ENCODE measurements around the gene MRS2. TPM values are rescaled to one million over a fixed set of nuclear protein-coding genes. Genes with fewer than 3 reads are reported as not detected.
"Not testable (repeated sequence)": the region's sequence is repeated elsewhere in the genome, so short reads cannot be mapped to it uniquely, and the experiment has no call there.

MRS2 gene
- total RNA-seq, 2 donors from 2014 or later = 7.9 to 8.0 TPM

DNA sequence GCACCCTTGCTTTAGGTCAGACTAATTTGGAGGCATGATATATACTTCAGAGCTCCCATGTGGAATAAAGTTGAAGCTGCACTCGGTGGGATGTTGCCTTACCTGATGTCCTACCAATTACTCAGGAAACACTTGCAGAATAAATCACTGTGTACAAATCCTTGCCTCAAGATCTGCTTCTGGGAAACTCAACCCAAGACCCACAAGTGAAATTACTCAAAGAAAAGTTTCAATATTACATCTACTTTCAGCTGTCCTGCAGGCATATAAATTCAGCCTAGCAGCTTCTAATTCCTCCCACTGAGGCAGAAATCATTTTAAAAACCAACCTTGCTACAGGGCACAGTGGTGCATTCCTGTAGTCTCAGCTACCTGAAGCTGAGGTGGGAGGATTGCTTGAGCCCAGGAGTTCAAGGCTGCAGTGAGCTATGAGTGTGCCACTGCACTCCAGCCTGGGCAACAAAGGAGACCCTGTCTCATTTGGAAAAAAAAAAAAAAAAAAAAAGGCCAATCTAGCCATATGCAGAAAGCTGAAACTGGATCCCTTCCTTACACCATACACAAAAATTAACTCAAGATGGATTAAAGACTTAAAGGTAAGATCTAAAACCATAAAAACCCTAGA lies 24.2 kb upstream of the MRS2 start:
- H3K27ac Mint-ChIP-seq = no peak overlapping the region
- H3K4me3 Mint-ChIP-seq = no peak overlapping the region
- no peaks in the 10 kb centered on the region for H3K4me1 Mint-ChIP-seq
- ATAC-seq (no peak), DNase-seq (no peak)
- H3K9me3 ChIP-seq (ENCODE audit: control insufficient read depth, low read length, poor library complexity, severe bottlenecking) = no peaks in the 10 kb centered on the region
- peaks cover 31% of the 10 kb centered on the region for H3K27me3 Mint-ChIP-seq
- H3K36me3 Mint-ChIP-seq (ENCODE audit: low read depth) = peaks cover 4% of the 10 kb centered on the region

DNA sequence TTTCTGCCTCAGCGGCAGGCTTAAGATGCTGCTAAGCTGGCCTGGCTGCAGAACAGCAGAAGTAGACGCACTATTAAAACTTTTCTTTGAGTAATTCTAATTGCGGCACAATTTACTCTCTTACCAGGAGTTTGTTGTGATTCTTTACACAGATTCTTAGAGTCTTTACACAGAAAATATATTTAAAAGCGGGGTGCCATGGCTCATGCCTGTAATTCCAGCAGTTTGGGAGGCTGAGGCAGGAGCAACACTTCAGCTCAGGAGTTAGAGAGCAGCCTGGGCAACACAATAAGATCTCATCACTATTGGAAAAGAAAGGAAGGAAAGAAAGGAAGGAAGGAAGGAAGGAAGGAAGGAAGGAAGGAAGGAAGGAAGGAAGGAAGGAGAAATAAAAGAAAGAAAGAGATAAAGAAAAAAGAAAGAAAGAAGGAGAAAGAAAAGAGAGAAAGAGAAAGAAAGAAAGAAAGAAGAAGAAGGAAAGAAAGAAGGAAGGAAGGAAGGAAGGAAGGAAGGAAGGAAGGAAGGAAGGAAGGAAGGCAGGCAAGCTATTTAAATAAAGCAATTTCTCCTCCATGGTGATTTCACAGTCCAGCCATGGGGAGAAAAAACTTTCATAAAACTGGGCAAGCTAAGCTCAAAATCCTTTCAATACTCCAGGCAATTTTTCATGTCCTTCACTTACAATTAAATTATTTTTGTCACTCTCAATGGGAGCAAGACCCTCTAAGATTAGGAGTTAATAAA lies 21.1 kb upstream of the MRS2 start:
- Mint-ChIP-seq H3K27ac (no peak overlapping the region), H3K4me3 (no peak overlapping the region), H3K4me1 (no peaks in the 10 kb centered on the region), H3K36me3 (ENCODE audit: low read depth) (no peaks in the 10 kb centered on the region), H3K27me3 (peaks cover 16% of the 10 kb centered on the region)
- H3K9me3 ChIP-seq (ENCODE audit: control insufficient read depth, low read length, poor library complexity, severe bottlenecking) = no peaks in the 10 kb centered on the region
- no peak for ATAC-seq
- DNase-seq = no peak

DNA sequence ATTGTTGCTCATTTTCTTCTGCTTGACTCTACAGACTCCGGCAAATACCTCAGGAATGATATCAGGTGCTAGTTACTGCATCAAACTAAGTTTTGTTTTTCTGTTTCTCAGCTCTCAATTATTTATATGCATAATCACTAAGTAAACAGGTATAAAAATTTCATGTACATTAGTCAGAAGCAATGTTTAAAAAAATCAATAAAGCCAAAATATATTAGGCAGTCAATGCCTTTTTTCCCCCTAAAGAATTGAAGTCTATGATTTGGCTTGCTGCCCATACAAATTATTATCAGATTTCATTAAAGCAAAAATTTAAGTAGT lies 20.6 kb upstream of the MRS2 start:
- no peak overlapping the region for H3K4me3 Mint-ChIP-seq
- no peaks in the 10 kb centered on the region for H3K9me3 ChIP-seq (ENCODE audit: control insufficient read depth, low read length, poor library complexity, severe bottlenecking)
- H3K36me3 Mint-ChIP-seq (ENCODE audit: low read depth) = no peaks in the 10 kb centered on the region
- no peak overlapping the region for H3K27ac Mint-ChIP-seq
- DNase-seq = no peak
- H3K27me3 Mint-ChIP-seq = peaks cover 14% of the 10 kb centered on the region
- ATAC-seq = no peak
- no peaks in the 10 kb centered on the region for H3K4me1 Mint-ChIP-seq

DNA sequence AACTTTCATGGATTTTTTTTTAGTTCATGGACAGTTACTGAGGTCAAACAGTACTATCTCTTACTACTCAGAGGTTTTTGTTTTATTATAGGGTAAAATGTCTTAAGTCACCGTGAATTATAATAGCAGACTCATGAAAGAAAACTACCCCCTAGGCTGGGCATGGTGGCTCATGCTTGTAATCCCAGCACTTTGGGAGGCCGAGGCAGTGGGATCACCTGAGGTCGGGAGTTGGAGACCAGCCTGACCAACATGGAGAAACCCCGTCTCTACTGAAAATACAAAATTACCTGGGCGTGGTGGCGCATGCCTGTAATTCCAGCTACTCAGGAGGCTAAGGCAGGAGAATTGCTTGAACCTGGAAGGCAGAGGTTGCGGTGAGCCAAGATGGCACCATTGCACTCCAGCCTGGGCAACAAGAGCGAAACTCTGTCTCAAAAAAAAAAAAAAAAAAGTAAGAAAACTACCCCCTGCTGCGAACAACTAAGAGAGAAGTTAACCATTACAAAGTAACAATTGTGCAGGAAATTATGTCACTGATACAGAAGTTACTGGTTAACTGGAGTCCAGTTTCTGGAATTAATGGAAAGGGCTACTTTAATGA lies 19.7 kb upstream of the MRS2 start:
- not testable (repeated sequence) for H3K4me3 Mint-ChIP-seq; ATAC-seq; H3K9me3 ChIP-seq (ENCODE audit: control insufficient read depth, low read length, poor library complexity, severe bottlenecking); H3K36me3 Mint-ChIP-seq (ENCODE audit: low read depth); DNase-seq; H3K27ac Mint-ChIP-seq; H3K4me1 Mint-ChIP-seq
- peaks cover 17% of the 10 kb centered on the region for H3K27me3 Mint-ChIP-seq

DNA sequence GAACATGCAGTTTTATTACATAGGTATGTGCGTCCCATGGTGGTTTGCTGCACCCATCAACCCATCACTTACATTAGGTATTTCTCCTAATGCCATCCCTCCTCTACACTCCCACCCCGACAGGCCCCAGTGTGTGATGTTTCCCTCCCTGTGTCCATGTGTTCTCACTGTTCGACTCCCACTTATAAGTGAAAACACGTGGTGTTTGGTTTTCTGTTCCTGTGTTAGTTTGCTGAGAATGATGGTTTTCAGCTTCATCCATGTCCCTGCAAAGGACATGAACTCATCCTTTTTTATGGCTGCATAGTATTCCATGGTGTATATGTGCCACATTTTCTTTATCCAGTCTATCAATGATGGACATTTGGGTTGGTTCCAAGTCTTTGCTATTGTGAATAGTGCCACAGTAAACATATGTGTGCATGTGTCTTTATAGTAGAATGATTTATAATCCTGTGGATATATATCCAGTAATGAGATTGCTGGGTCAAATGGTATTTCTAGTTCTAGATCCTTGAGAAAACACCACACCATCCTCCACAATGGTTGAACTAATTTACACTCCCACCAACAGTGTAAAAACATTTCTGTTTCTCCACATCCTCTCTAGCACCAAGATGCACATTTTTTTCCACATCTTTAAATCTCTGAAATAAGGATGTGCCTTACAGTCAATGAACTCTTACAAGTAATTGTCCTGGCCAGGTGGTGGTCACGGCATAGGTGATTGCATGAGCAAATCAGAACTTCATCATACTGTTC lies 18.2 kb upstream of the MRS2 start:
- H3K9me3 ChIP-seq (ENCODE audit: control insufficient read depth, low read length, poor library complexity, severe bottlenecking); H3K27ac Mint-ChIP-seq; H3K4me1 Mint-ChIP-seq; H3K4me3 Mint-ChIP-seq; DNase-seq; ATAC-seq; H3K36me3 Mint-ChIP-seq (ENCODE audit: low read depth): not testable (repeated sequence)
- H3K27me3 Mint-ChIP-seq = peaks cover 17% of the 10 kb centered on the region

DNA sequence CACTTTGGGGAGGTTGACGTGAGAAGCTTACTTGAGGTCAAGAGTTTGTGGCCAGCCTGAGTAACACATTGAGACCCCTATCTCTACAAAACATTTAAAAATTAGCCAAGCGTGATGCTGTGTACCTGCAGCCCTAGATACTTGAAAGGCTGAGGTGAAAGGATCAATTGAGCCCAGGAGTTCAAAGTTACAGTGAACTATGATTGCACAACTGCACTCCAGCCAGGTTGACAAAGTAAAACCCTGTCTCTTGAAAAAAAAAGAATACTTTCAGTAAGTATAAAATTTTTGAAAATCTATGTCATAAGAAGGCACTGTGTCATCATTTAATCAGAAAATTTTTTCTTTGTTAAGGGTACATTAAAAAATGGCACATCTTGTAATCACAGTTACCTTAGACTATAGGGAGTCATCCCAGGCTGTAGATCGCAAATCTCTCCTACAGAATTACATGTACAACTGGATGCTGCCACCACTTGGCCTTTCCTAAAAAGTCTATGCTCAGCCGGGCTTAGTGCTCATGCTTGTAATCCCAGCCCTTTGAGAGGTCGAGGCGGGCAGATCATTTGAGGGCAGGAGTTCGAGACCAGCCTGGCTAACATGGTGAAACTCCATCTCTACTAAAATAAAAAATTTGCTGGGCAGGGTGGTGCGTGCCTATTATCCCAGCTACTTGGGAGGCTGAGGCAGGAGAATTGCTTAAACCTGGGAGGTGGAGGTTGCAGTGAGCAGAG lies 17.0 kb upstream of the MRS2 start:
- ATAC-seq = no peak
- Mint-ChIP-seq H3K27me3 (peaks cover 17% of the 10 kb centered on the region), H3K27ac (no peak overlapping the region), H3K4me1 (peaks cover 2% of the 10 kb centered on the region), H3K4me3 (no peak overlapping the region), H3K36me3 (ENCODE audit: low read depth) (peaks cover 2% of the 10 kb centered on the region)
- no peak for DNase-seq
- H3K9me3 ChIP-seq (ENCODE audit: control insufficient read depth, low read length, poor library complexity, severe bottlenecking) = no peaks in the 10 kb centered on the region

DNA sequence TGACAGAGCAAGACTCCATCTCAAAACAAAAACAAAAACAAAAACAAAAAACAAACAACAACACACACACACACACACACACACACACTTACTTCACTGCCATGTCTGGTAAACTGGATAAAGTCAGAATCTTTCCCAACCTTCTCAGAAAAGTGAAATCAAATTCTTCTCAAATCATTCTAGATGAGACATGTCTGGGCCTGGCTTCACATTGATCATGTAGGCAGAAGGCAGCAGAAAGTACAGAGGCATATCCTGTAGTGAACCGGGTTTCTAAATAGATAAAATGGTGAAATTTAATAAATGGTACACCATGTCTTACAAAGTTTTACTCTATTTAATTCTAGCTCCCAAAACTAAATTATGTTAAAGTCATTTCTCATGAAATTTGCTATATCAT lies 14.9 kb upstream of the MRS2 start:
- Mint-ChIP-seq H3K4me1 (peaks cover 2% of the 10 kb centered on the region), H3K36me3 (ENCODE audit: low read depth) (peaks cover 2% of the 10 kb centered on the region), H3K27me3 (peaks cover 17% of the 10 kb centered on the region), H3K4me3 (no peak overlapping the region), H3K27ac (no peak overlapping the region)
- no peaks in the 10 kb centered on the region for H3K9me3 ChIP-seq (ENCODE audit: control insufficient read depth, low read length, poor library complexity, severe bottlenecking)
- ATAC-seq (no peak), DNase-seq (no peak)

DNA sequence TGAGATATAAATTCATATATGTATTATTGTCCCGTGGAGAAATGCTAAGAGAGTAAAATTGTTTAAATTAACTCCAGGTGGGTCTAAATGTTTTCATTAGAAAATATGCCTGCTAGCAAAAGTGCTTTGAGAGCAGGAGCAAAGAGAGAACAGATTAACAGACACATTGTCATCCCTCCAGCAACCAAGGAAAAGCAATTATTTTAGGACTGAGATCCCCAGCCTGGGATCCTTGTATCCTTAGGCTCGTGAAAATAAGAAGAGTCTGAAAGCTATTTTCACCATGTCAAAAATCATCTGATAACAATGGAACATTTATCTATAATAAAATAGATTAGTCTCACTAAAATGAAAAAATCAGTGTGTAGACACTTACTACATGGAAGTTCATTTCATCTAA lies 11.5 kb upstream of the MRS2 start:
- DNase-seq = no peak

DNA sequence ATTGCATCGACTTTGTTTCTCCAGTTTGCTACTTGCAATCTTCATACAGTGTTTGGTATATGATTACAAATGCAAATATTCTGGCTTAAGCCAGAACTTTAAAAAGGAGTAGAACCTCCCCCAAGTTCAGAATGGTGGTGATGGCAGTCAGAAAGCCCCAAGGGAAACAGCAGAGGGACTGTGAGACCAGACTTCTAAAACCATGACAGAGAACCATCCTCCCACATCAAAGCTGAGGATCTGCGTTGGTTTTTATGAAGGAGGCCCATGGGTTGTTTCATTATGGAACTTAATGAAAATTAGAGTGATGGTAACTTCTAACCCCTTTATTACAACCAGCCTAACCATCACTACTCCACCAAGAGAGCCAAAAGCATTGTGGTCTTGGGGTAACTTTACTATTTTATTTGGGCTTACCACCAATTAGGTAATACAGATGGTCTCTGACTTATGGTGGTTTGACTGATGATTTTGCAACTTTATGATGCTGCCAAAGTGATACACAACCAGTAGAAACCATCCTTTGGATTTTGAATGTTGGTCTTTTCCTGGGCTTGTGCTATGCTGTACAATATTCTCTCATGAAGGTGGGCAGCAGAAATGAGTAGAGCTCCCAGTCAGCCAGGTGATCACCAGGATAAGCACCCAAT lies 10.9 kb upstream of the MRS2 start:
- peaks cover 2% of the 10 kb centered on the region for H3K36me3 Mint-ChIP-seq (ENCODE audit: low read depth)
- H3K27me3 Mint-ChIP-seq = peaks cover 14% of the 10 kb centered on the region
- H3K9me3 ChIP-seq (ENCODE audit: control insufficient read depth, low read length, poor library complexity, severe bottlenecking) = peaks cover 3% of the 10 kb centered on the region
- H3K4me1 Mint-ChIP-seq = peaks cover 2% of the 10 kb centered on the region
- ATAC-seq (no peak), DNase-seq (no peak)
- no peak overlapping the region for H3K4me3 Mint-ChIP-seq
- H3K27ac Mint-ChIP-seq = no peak overlapping the region

More for the DNA sequence above, 11.5 kb upstream of the MRS2 start:
- Mint-ChIP-seq H3K4me1 (peaks cover 2% of the 10 kb centered on the region), H3K27me3 (peaks cover 17% of the 10 kb centered on the region), H3K36me3 (ENCODE audit: low read depth) (peaks cover 2% of the 10 kb centered on the region), H3K4me3 (no peak overlapping the region), H3K27ac (no peak overlapping the region)
- ATAC-seq = no peak
- H3K9me3 ChIP-seq (ENCODE audit: control insufficient read depth, low read length, poor library complexity, severe bottlenecking) = no peaks in the 10 kb centered on the region

DNA sequence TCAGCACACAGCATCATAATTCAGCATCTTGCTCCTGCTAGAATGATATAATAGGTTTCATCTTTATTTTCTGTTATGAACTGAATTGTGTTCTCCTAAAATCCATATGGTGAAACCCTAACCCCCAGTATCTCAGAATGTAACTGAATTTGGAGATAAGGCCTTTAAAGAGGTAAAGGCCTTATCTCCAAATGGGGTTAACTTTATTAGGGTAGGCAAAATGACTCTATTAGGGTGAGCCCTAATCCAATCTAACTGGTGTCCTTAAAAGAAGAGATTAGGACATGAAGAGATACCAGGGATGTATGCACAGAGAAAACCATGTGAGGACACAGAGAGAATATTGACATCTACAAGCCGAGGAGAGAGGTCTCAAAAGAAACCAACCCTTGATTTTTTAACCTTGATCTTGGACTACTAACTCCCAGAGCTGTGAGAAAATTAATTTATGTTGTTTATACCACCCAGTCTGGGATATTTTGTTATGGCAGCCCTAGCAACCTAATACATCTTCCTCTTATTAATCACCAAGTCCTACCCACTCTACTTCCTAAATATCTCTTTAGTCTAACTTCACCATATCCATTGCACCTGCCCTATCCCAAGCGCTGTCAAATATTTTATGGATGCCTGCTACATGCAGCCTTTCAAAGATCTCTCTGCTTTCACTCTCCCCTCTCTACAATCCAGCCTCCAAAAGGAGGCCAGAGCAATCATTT lies 8.5 kb upstream of the MRS2 start:
- DNase-seq (no peak), ATAC-seq (no peak)
- Mint-ChIP-seq H3K4me3 (no peak overlapping the region), H3K4me1 (no peaks in the 10 kb centered on the region), H3K27ac (no peak overlapping the region), H3K36me3 (ENCODE audit: low read depth) (no peaks in the 10 kb centered on the region), H3K27me3 (peaks cover 25% of the 10 kb centered on the region)
- H3K9me3 ChIP-seq (ENCODE audit: control insufficient read depth, low read length, poor library complexity, severe bottlenecking) = peaks cover 3% of the 10 kb centered on the region

DNA sequence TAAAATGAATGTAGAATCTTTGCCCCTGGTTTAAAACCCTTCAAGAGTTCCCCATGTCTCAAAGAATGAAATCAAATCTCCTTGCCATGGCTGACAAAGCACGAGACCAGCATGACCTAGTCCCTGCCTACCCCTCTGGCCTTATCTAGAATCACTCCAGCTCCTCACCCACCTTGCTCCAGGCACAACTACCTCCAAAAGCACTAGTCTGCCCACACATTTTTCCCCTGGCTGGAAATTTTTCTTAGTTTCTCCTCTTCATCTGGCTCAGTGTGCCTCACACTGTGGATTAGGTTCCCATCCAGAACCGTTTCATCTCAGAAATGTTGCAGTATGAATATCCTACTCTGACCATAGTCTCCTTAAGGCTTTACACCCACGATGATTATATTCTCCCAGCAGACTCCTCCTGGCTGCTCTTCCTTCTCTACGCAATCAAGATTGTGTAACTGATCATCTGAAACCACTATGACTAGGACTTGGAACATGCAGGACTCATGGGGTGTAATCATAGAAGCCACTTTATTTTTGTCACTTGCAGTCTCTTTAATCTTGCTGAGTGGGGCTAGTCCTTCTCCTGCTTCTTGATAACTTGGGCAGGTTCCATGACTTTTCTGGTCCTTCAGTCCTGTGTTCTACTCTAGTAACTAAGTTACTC lies 7.8 kb upstream of the MRS2 start:
- no peak for ATAC-seq
- Mint-ChIP-seq H3K36me3 (ENCODE audit: low read depth) (no peaks in the 10 kb centered on the region), H3K27me3 (peaks cover 32% of the 10 kb centered on the region), H3K4me1 (no peaks in the 10 kb centered on the region), H3K27ac (no peak overlapping the region), H3K4me3 (no peak overlapping the region)
- no peak for DNase-seq
- H3K9me3 ChIP-seq (ENCODE audit: control insufficient read depth, low read length, poor library complexity, severe bottlenecking) = peaks cover 3% of the 10 kb centered on the region

DNA sequence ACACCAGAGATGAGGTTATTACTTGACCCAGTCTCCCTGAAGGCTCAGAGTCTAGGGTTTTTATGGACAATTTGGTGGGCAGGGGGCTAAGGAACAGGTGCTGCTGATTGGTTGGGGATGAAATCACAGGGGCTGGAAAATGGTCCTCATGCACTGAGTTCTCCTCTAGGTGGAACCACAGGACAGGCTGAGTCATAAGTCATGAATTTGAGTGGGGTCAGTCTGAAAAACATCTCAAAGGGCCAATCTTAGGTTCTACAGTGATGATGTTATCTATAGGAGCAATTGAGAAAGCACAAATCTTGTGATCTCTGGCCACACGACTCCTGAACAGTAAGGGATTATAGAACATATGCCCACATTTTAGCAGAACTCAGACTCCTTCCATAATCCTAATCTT lies 5.9 kb upstream of the MRS2 start:
- H3K27me3 Mint-ChIP-seq = peaks cover 42% of the 10 kb centered on the region
- DNase-seq (no peak), ATAC-seq (no peak)
- no peaks in the 10 kb centered on the region for H3K36me3 Mint-ChIP-seq (ENCODE audit: low read depth)
- peaks cover 3% of the 10 kb centered on the region for H3K9me3 ChIP-seq (ENCODE audit: control insufficient read depth, low read length, poor library complexity, severe bottlenecking)
- no peaks in the 10 kb centered on the region for H3K4me1 Mint-ChIP-seq
- H3K4me3 Mint-ChIP-seq = no peak overlapping the region
- H3K27ac Mint-ChIP-seq = no peak overlapping the region
